H1 (cell line): ENCODE results near the gene VPS35. TPM values are rescaled to one million over a fixed set of nuclear protein-coding genes. Genes with fewer than 3 reads are reported as not detected.

ENCODE experiments used
- CTCF ChIA-PET: fragments of 300-600 bp; sonication (Branson Sonifier 250); formaldehyde crosslinking; loops from one replicate; lab custom pipeline; 2021; ENCODE audit not compliant: partially characterized antibody; lab: Charles Lee
- POLR2A ChIA-PET: fragments of 300-600 bp; sonication (Branson Sonifier 250); formaldehyde crosslinking; loops from one replicate; lab custom pipeline; 2021; ENCODE audit warnings: inconsistent platforms; ENCODE audit not compliant: partially characterized antibody; lab: Charles Lee
- DNase-seq, 2 experiments: peaks; one replicate each; pipeline versions ENCODE4 v3.0.0 to v3.0.0-alpha.2; 2010 to 2022; ENCODE audit warnings: low spot score in 2 of 2, low read depth in 1 of 2, mixed read lengths in 1 of 2
- FAIRE-seq: peaks from 2 replicates; lab custom pipeline; 2011; peaks lifted over from hg19 to GRCh38; lab: Jason Lieb, UNC
- H2AFZ ChIP-seq: 2 replicates; pipeline ENCODE4 v1.8.1; 2012; ENCODE audit warnings: low read length, inconsistent platforms
- H2AK5ac ChIP-seq: 2 replicates; pipeline ENCODE4 v1.6.1; 2013; ENCODE audit warnings: low read depth, low read length
- H2BK120ac ChIP-seq: replicated peaks from 2 replicates; pipeline ENCODE3; 2013; ENCODE audit warnings: low read depth, low read length, inconsistent platforms
- H2BK12ac ChIP-seq: 2 replicates; pipeline ENCODE4 v1.6.1; 2013; ENCODE audit warnings: low read depth, low read length
- H2BK15ac ChIP-seq: 2 replicates; pipeline ENCODE4 v1.6.1; 2013; ENCODE audit warnings: low read length
- H2BK20ac ChIP-seq: 2 replicates; pipeline ENCODE4 v1.6.1; 2013; ENCODE audit warnings: low read length
- H2BK5ac ChIP-seq: 2 replicates; pipeline ENCODE4 v1.6.1; 2013; ENCODE audit warnings: low read depth, low read length
- H3K14ac ChIP-seq: 2 replicates; pipeline ENCODE4 v1.6.1; 2013; ENCODE audit warnings: inconsistent platforms; ENCODE audit not compliant: insufficient read length
- H3K18ac ChIP-seq: 2 replicates; pipeline ENCODE4 v1.6.1; 2013; ENCODE audit warnings: low read length; ENCODE audit errors: extremely low read depth
- H3K23ac ChIP-seq: 2 replicates; pipeline ENCODE4 v1.6.1; 2013; ENCODE audit warnings: inconsistent platforms; ENCODE audit not compliant: insufficient read length
- H3K23me2 ChIP-seq: 2 replicates; pipeline ENCODE4 v1.6.1; 2013; ENCODE audit warnings: low read depth, low read length
- H3K27ac ChIP-seq: 2 replicates; pipeline ENCODE4 v1.6.1; 2011; ENCODE audit warnings: low read depth, low read length, inconsistent platforms
- H3K27me3 ChIP-seq, 4 experiments: replicated peaks in 1 of 4; 1 replicate in 1 of 4; 2 replicates in 3 of 4; pipeline versions ENCODE4 v1.6.1 to v1.8.1; 2011 to 2013; ENCODE audit warnings: low read length in 3 of 4, mild to moderate bottlenecking in 3 of 4, inconsistent platforms in 2 of 4, mixed read lengths in 2 of 4, moderate library complexity in 1 of 4; ENCODE audit not compliant: control insufficient read depth in 3 of 4, insufficient read depth in 3 of 4; ENCODE audit errors: extremely low read depth in 1 of 4
- H3K36me3 ChIP-seq, 4 experiments: 2 replicates each; pipeline versions ENCODE4 v1.6.1 to v1.8.1; 2011 to 2013; ENCODE audit warnings: mild to moderate bottlenecking in 4 of 4, low read length in 3 of 4, moderate library complexity in 2 of 4, control low read depth in 1 of 4, inconsistent platforms in 1 of 4; ENCODE audit not compliant: insufficient read depth in 4 of 4, control insufficient read depth in 2 of 4
- H3K4ac ChIP-seq: replicated peaks from 2 replicates; pipeline ENCODE3; 2013; ENCODE audit warnings: low read length, low read depth, mixed read lengths, inconsistent platforms; ENCODE audit not compliant: insufficient read length
- H3K4me1 ChIP-seq, 4 experiments: replicated peaks in 1 of 4; 1 replicate in 1 of 4; 2 replicates in 3 of 4; pipeline versions ENCODE4 v1.6.1 to v1.8.1; 2011 to 2013; ENCODE audit warnings: low read length in 3 of 4, inconsistent platforms in 2 of 4, mixed read lengths in 1 of 4; ENCODE audit not compliant: insufficient read depth in 4 of 4, control insufficient read depth in 3 of 4
- H3K4me2 ChIP-seq, 2 experiments: 2 replicates each; pipeline versions ENCODE4 v1.6.1 to v1.8.1; 2011 to 2013; ENCODE audit warnings: low read depth in 2 of 2, low read length in 2 of 2, control low read depth in 1 of 2, inconsistent platforms in 1 of 2, mild to moderate bottlenecking in 1 of 2; ENCODE audit not compliant: insufficient read depth in 1 of 2
- H3K4me3 ChIP-seq, 4 experiments: fragments of 200-600, 300-600 bp in 1 of 4; sonication (generic), shearing (Covaris generic), sonication (Bioruptor Twin) in 1 of 4; 2 replicates each; pipeline versions ENCODE4 v1.5.1 to v1.8.1; 2011 to 2016; ENCODE audit warnings: low read length in 4 of 4, low read depth in 3 of 4, control low read depth in 2 of 4, inconsistent platforms in 2 of 4, mild to moderate bottlenecking in 2 of 4, mixed read lengths in 1 of 4, moderate library complexity in 1 of 4; ENCODE audit not compliant: insufficient read depth in 2 of 4; ENCODE audit errors: extremely low read depth in 1 of 4
- H3K56ac ChIP-seq: replicated peaks from 2 replicates; pipeline ENCODE3; 2013; ENCODE audit warnings: low read depth, mild to moderate bottlenecking, mixed read lengths, low read length, inconsistent platforms; ENCODE audit not compliant: insufficient read length
- H3K79me1 ChIP-seq: 2 replicates; pipeline ENCODE4 v1.6.1; 2013; ENCODE audit warnings: low read depth, low read length, control low read depth
- H3K79me2 ChIP-seq, 2 experiments: 2 replicates each; pipeline versions ENCODE4 v1.6.1 to v1.8.1; 2012 to 2013; ENCODE audit warnings: low read length in 2 of 2, mild to moderate bottlenecking in 2 of 2, inconsistent platforms in 1 of 2; ENCODE audit not compliant: insufficient read depth in 2 of 2, control insufficient read depth in 1 of 2
- H3K9ac ChIP-seq, 4 experiments: replicated peaks in 1 of 4; 1 replicate in 1 of 4; 2 replicates in 3 of 4; pipeline versions ENCODE4 v1.6.1 to v1.8.1; 2011 to 2013; ENCODE audit warnings: low read depth in 3 of 4, low read length in 3 of 4, control low read depth in 2 of 4, mild to moderate bottlenecking in 2 of 4, moderate library complexity in 2 of 4, inconsistent platforms in 1 of 4; ENCODE audit errors: extremely low read depth in 1 of 4
- H3K9me3 ChIP-seq, 2 experiments: 2 replicates each; pipeline versions ENCODE4 v1.6.1 to v1.8.1; 2012 to 2013; ENCODE audit warnings: mild to moderate bottlenecking in 2 of 2, moderate library complexity in 2 of 2, control low read depth in 1 of 2, inconsistent platforms in 1 of 2, low read depth in 1 of 2, low read length in 1 of 2, mixed read lengths in 1 of 2; ENCODE audit not compliant: insufficient read depth in 2 of 2
- H4K20me1 ChIP-seq, 2 experiments: replicated peaks in 1 of 2; 2 replicates each; pipeline versions ENCODE3 to v1.8.1; 2011 to 2013; ENCODE audit warnings: inconsistent platforms in 2 of 2, low read length in 2 of 2, mild to moderate bottlenecking in 1 of 2; ENCODE audit not compliant: insufficient read depth in 2 of 2, control insufficient read depth in 1 of 2
- H4K5ac ChIP-seq: 2 replicates; pipeline ENCODE4 v1.6.1; 2013; ENCODE audit warnings: low read length, low read depth, mixed read lengths, inconsistent platforms; ENCODE audit not compliant: insufficient read length
- H4K8ac ChIP-seq: 2 replicates; pipeline ENCODE4 v1.8.0; 2013; ENCODE audit warnings: mild to moderate bottlenecking, moderate library complexity, low read length, inconsistent platforms; ENCODE audit not compliant: insufficient read depth; ENCODE audit errors: extremely low read depth
- H4K91ac ChIP-seq: replicated peaks from 2 replicates; pipeline ENCODE3; 2013; ENCODE audit warnings: low read length, mixed read lengths, inconsistent platforms; ENCODE audit not compliant: insufficient read length
- KDM4A ChIP-seq: IDR thresholded peaks from one replicate; pipeline ENCODE4 v1.7.1; 2012; ENCODE audit warnings: low read depth, mild to moderate bottlenecking, moderate library complexity, low read length, inconsistent platforms; ENCODE audit not compliant: severe bottlenecking
- RAD21 ChIP-seq, 2 experiments: IDR thresholded peaks in 1 of 2; conservative IDR thresholded peaks in 1 of 2; 2 replicates each; pipeline ENCODE4 v1.6.1; 2011; ENCODE audit warnings: low read depth in 2 of 2, low read length in 2 of 2, improper control_type of control experiment in 1 of 2, inconsistent platforms in 1 of 2, mild to moderate bottlenecking in 1 of 2, moderate library complexity in 1 of 2
- WGBS, 2 experiments: shearing (Covaris generic) in 1 of 2; methylation state at CpG; one replicate each; pipeline versions ENCODE4 v1.1.6 to v1.1.7; 2013 to 2015; ENCODE audit warnings: low lambda C conversion rate in 2 of 2, mixed read lengths in 2 of 2, inconsistent platforms in 1 of 2, low coverage in 1 of 2, missing lambda C conversion rate in 1 of 2; ENCODE audit not compliant: insufficient replicate concordance in 2 of 2, insufficient coverage in 1 of 2, insufficient read length in 1 of 2; ENCODE audit errors: extremely low coverage in 1 of 2, missing lambda C conversion rate in 1 of 2; 5-methylcytosine and 5-hydroxymethylcytosine counted together
- polyA plus RNA-seq, 7 experiments: library from polyadenylated mRNA; depleted of rRNA in 3 of 7; stranded (reverse) in 5 of 7; unstranded in 2 of 7; fragments of >200 nt in 5 of 7; fragments of 200-250 nt in 2 of 7; gene quantifications; 1 replicate in 5 of 7; 2 replicates in 1 of 7; 4 replicates in 1 of 7; pipeline versions ENCODE4 v1.2.1 to v1.2.3, GENCODE V29; 2011 to 2013; ENCODE audit warnings: missing spikeins in 2 of 7, mixed read lengths in 2 of 7
- total RNA-seq: library from RNA; stranded (reverse); fragmentation: NEBNext Ultra II Directional; extraction: Animal tissue kit (Norgen Biotek cat#: 25700); gene quantifications from 2 replicates; pipeline ENCODE4 v1.2.1, GENCODE V29; 2021

VPS35 gene
- total and polyA plus RNA-seq, 2 of the 8 experiments (the other 6 are each of a cell fraction or from before 2014, with no cell fraction given) = 10.3 to 66.9 TPM

- Histone ChIP-seq H3K9ac (no peak overlapping the region), H4K8ac (no peak overlapping the region), H3K4me3 (peak overlapping the region in 2 of 4 experiments; percentile 90 to 96; a peak in 4 of 8 replicates), H2BK12ac (no peak overlapping the region), H4K20me1 (peaks cover 25% of the 10 kb centered on the region in 2 experiments), H2BK15ac (no peak overlapping the region), H3K56ac (no peak overlapping the region), H2BK20ac (no peak overlapping the region), H2AK5ac (no peak overlapping the region), H4K91ac (no peak overlapping the region), H2BK120ac (no peak overlapping the region), H3K27me3 (no peaks in the 10 kb centered on the region), H2AFZ (no peak overlapping the region), H3K23me2 (peaks cover 13% of the 10 kb centered on the region), H4K5ac (no peak overlapping the region), H3K4me1 (peaks cover 2 to 13% (median 5%) of the 10 kb centered on the region in 4 experiments; a peak in 5 of 7 replicates), H3K9me3 (no peaks in the 10 kb centered on the region), H3K23ac (no peak overlapping the region), H3K79me1 (no peaks in the 10 kb centered on the region; the same call in 1 of the 2 replicates), H2BK5ac (no peak overlapping the region), H3K14ac (no peak overlapping the region), H3K79me2 (peaks cover 32 to 88% of the 10 kb centered on the region in 2 experiments), H3K4me2 (peak overlapping the region; percentile 76 to 96; a peak in 3 of 4 replicates), H3K36me3 (peaks cover 0 to 9% (median 5%) of the 10 kb centered on the region in 4 experiments; a peak in 4 of 8 replicates), H3K18ac (no peak overlapping the region), H3K4ac (no peak overlapping the region), H3K27ac (no peak overlapping the region)
- CTCF ChIA-PET = interaction anchor here (0.8 to 1.9 kb wide), 3 partner anchors 13 to 136 kb away, joined by 3 to 5 read pairs (median 3); no protein-coding TSS in a partner anchor
- 83% methylated on average over 5 of the region's 5 CpGs; no CpG with 5 or more reads in 1 of the 2 experiments for WGBS, 2 experiments
- DNase-seq = no peak
- TF ChIP-seq RAD21 (IDR thresholded peaks at IDR 0.05 in 1 of 2, conservative IDR thresholded peaks at IDR 0.05 in 1 of 2; ENCODE audit: low read depth in 2 of 2, low read length in 2 of 2) (no peak), KDM4A (no peak)
- POLR2A ChIA-PET = interaction anchor here (0.8 to 0.9 kb wide), 2 partner anchors 10 to 114 kb away, joined by 3 read pairs; no protein-coding TSS in a partner anchor
- FAIRE-seq = no peak
These were observed 2.0 kb downstream of the VPS35 start for GRCh38 chr16:46686815-46687473.
